ENCODE measurements around the gene FADS1. TPM values are rescaled to one million over a fixed set of nuclear protein-coding genes. Genes with fewer than 3 reads are reported as not detected.

The FADS1 gene
- total RNA-seq, 2 donors from 2014 or later, result 28.8 to 29.8 TPM

DNA sequence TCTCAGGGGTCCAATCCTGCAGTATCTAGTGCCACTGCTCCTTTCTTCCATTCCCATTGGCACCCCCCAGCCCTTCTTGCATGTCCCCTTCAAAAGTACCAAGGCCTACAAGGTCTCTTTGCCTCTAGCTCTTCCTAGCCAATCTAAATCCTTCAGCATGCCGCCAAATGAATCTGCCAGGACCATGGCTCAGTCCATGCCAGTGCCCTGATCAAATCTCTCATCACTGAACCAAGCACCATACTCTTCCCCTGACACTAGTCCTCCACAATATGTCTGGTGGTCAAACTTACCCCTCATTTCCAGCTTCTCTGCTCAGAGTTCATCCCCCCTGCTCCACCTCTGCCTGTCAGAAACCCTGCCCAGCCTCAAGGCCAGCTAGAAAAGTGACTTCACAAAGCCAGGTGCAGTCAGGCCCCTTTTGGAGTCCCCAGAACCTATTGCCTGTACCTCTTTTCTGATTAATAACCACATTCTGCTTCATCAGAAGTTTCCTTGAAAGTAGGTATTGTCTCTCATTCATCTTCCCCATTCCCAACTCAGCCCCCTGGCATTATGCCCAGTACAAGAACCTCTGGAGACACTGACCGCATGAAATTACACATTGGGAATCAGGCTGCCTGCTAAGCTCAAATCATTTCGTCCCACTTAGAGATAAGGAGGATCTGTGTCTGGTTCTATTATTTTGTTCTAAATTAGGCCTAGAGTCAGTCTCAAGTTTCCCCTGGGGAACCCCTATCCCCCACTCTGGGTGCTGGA, 12.7 kb downstream of the FADS1 start:
- no peak for DNase-seq (ENCODE audit: low spot score)
- intact Hi-C loops (cut with DNase I), result loop anchor here in 1 of 2 donors (10.0 kb wide), 1 partner anchor 751 kb away; no protein-coding TSS in a partner anchor

GRCh38 chr11:61802605-61803004, 14.2 kb downstream of the FADS1 start:
- DNase-seq (ENCODE audit: low spot score), result no peak
- intact Hi-C loops (cut with DNase I), result loop anchor here in 1 of 2 donors (10.0 kb wide), 1 partner anchor 752 kb away; no protein-coding TSS in a partner anchor

- intact Hi-C loops (cut with DNase I), result loop anchor here in 1 of 2 donors (10.0 kb wide), 1 partner anchor 754 kb away; no protein-coding TSS in a partner anchor
- no peak for DNase-seq (ENCODE audit: low spot score)
Observed at GRCh38 chr11:61800331-61801281, 16.2 kb downstream of the FADS1 start.

DNA sequence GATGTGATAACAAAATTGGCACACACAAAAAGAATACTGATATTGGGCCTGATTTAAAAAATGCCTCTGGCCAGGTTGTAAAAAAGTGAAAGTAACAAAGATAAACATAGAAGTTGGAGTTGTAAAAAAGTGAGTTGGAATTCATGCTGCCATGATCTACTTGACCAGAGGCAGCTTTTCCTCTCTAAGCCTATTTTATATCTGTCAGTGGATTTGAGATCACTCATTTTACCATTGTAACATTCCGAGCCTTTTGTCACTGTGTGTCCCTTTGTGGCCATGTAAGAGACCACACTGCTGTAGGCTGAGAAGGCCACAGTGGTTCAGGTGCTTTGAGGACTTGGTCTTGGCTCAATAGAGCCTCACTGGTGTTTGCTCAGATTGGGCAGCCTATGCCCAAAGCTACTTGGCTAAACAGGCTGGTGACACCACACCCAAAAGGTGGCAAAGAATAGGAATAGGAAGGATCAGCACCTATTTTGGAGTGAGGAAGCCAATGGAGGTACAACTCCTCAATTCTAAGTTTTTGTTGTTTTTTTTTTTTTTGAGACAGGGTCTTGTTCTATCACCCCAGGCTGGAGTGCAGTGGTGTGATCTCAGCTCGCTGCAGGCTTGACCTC, 17.0 kb downstream of the FADS1 start:
- no peak for DNase-seq (ENCODE audit: low spot score)
- intact Hi-C loops (cut with DNase I), result loop anchor here (2.0 to 10.0 kb wide), 5 partner anchors 73 to 755 kb away; partner anchors contain the start of gene BEST1 (in 1 of the 2)

DNA sequence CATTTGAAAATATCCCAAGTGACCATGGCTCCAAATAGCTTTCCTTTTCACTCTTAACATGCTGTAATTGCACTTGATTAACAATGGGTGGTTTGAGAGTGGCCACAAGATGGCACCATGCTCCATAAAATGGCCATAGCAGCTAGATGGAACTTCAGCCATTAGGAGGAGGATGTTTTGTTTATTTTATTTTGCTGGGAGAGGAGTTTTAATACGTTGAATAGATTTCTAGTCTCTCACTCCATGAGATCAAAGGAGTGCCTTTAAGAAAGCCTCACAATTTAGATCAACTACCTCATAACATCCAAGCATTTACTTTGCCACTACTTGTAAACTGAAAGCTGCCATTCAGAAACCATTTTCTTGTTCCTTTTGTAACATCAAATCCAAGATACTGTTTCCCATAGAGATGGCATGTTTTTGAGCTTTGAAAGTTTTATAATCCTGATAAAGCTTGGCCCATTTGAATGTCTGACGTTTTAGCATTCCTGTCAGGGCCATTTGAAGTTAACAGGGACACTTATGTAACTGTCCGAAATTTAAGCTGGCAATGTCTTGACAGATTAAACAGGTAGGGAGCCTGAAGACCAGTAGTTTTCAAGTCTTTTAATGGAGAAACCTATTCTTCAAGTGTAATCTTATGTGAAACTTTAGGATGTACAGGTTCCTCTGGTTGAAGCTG, 19.4 kb downstream of the FADS1 start:
- intact Hi-C loops (cut with DNase I), result loop anchor here (5.0 to 10.0 kb wide), 3 partner anchors 157 to 515 kb away; partner anchors contain the start of gene BEST1 (in 1 of the 2)
- DNase-seq (ENCODE audit: low spot score), result no peak

GRCh38 chr11:61795876-61796526, 20.8 kb downstream of the FADS1 start:
- DNase-seq (ENCODE audit: low spot score), result no peak
- intact Hi-C loops (cut with DNase I), result loop anchor here (5.0 to 10.0 kb wide), 3 partner anchors 159 to 516 kb away; partner anchors contain the start of gene BEST1 (in 1 of the 2)

GRCh38 chr11:61795459-61795858, 21.3 kb downstream of the FADS1 start:
- intact Hi-C loops (cut with DNase I), result loop anchor here (5.0 to 10.0 kb wide), 3 partner anchors 159 to 517 kb away; partner anchors contain the start of gene BEST1 (in 1 of the 2)

DNA sequence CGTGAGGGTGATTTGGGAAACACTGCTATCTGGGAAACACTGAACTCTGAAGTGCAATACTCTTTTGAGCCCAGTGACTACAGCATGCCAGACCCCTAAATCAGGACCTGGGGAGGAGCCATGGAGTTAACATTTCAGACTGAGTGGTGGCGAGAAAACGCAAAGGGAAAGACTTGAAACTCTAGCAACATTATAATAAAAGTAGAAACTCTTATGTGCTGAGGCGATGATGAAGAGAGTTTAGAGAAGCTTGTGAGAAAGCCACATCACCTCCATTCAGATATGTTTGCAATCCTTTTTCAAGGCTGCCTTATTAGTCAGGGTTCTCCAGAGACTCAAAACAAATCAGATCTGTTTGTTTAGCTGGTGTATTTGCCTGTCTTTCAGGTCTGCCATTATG, 22.2 kb downstream of the FADS1 start:
- DNase-seq (ENCODE audit: low spot score), result no peak
- intact Hi-C loops (cut with DNase I), result loop anchor here (5.0 to 10.0 kb wide), 3 partner anchors 160 to 313 kb away; partner anchors contain the start of gene BEST1 (in 1 of the 2)

More at GRCh38 chr11:61795459-61795858, 21.3 kb downstream of the FADS1 start:
- DNase-seq (ENCODE audit: low spot score), result no peak

DNA sequence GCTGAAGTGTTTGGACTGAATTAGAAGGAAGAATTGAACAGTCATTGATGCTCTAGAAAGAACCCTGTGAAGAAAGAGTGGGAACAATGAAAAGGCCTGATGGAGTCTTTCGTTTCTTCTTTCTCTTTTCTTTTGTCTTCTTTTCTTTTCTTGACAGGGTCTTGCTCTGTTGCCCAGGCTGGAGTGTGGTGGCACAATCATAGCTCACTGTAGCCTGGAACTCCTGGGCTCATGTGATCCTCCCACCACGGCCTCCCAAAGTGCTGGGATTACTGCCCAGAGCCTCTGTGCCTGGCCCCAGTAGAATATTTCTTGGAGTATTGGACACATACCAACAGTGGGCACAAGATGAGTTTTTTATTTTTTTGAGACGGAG, 23.0 kb downstream of the FADS1 start:
- intact Hi-C loops (cut with DNase I), result loop anchor here (5.0 to 10.0 kb wide), 3 partner anchors 161 to 313 kb away; partner anchors contain the start of gene BEST1 (in 1 of the 2)

DNA sequence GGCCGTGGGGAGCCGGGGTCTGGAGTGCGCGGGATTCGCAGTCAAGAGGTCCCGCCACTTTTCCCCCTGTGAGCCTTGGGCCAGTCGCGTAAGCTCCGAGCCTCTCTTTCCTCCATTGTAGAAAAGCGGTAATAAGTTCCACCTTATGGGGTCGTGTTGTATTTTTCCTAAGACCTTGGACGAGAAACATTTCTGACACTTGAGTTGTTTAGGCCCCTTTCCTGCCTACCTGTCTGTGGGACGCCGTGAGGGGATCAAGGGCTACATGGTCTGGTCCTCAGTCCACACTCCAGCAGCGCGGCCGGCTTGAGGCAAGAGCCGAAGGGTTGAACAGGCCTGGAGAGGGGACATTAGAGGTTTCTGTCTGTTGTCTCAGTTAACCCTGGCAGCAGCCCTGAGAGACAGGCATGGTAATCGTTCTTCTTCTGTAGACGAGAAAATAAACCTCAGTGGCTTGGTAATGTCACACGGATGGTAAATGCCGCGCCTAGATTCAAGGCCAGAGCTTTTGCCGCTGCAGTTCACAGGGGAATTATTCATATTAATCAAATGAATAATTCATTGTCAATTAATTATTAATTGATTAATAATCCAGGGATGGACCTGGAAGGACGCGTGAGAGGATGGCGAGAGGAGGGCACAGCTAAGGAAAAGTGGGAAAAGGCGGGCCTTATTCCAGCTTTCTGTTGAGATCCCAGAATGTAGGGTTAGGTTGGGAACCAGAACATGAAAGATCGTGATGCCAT, 23.5 kb downstream of the FADS1 start:
- DNase-seq (ENCODE audit: low spot score), result no peak
- intact Hi-C loops (cut with DNase I), result loop anchor here (5.0 to 10.0 kb wide), 3 partner anchors 162 to 314 kb away; partner anchors contain the start of gene BEST1 (in 1 of the 2)

More for the DNA sequence above, 23.0 kb downstream of the FADS1 start:
- DNase-seq (ENCODE audit: low spot score), result no peak

- peak; percentile 97 for DNase-seq (ENCODE audit: low spot score)
- intact Hi-C loops (cut with DNase I), result loop anchor here (5.0 to 10.0 kb wide), 3 partner anchors 162 to 315 kb away; partner anchors contain the start of gene BEST1 (in 1 of the 2)
Observed at GRCh38 chr11:61792310-61793082, 24.3 kb downstream of the FADS1 start, which contains the start of the genes FEN1 and TMEM258. Gene FEN1, plus strand, starts transcription at chr11:61792911. Its CDS starts 2,451 bp downstream, at chr11:61795362. Gene TMEM258, minus strand, starts transcription at chr11:61792599. Its CDS starts 41 bp downstream, at chr11:61792558.

GRCh38 chr11:61791737-61792309, 25.0 kb downstream of the FADS1 start:
- DNase-seq (ENCODE audit: low spot score), result peak; percentile 90
- intact Hi-C loops (cut with DNase I), result loop anchor here (5.0 to 10.0 kb wide), 3 partner anchors 163 to 315 kb away; partner anchors contain the start of gene BEST1 (in 1 of the 2)

DNA sequence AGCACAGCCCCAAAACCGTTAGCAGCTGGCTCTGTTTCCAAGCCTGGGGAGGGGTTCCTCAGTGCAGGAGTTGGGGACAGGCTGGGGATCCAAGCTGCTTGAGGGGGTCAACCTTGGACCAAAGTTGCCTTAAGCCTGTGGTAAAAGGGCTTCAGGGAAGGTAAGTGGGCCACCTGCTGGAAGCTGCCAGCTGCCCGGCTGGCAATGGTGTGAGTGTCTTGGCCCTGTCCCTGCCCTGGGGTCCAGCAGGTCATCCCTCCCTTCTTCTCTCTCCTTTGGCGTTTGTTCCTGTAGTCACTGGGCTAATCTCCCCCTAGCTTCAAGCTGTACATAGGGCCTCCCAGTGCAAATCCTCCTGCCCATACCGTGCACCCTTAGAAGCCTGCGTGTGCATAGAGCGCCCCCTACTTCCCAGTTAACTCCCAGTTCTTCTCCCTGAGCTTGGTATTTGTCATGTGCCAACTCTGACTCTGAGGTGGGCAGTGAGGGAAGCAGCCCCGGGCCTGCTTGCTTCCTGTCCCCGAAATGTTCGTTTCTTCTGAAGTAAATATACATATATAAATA, 28.8 kb downstream of the FADS1 start:
- no peak for DNase-seq (ENCODE audit: low spot score)

GRCh38 chr11:61785837-61786402, 30.9 kb downstream of the FADS1 start:
- intact Hi-C loops (cut with DNase I), result no loop called here
- no peak for DNase-seq (ENCODE audit: low spot score)

More for the DNA sequence above, 28.8 kb downstream of the FADS1 start:
- intact Hi-C loops (cut with DNase I), result no loop called here

DNA sequence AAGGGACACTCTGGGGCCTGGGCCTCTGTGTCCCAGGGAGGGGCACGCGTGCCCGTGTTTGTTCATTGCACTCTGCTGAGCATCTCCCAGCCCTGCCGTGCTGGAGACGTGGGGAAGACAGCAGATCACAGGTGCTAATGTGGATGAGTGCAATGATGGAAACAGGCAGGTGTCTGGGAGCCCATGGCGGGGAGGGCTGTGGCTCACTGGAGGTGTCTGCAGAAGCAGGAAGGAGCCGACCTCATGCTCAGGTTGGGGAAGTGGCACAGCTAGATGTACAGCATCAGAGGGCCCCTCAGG, 32.3 kb downstream of the FADS1 start:
- intact Hi-C loops (cut with DNase I), result no loop called here
- DNase-seq (ENCODE audit: low spot score), result no peak
